ENCODE results near the gene UFD1.

UFD1 gene

DNA sequence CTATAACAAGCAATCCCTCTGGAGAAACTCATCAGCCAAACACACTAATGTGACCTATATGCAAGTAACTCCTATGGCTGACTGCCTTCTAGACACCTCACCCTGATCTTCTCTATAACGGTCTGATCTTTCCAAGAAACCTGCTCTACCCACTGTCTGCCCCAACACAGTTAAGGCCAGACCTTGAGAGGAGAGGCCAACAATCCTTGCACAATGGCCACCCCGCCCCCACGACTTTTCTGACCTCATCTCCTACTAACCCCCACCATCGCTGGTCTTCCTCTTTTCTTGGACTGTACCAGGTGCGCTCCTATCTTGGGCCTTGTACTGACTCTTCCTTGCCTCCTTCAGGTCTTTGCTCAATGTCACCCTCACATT lies 59.9 kb downstream of the UFD1 start:
- H3K4me1 ChIP-seq = peaks cover 0 to 16% (median under 1%) of the 10 kb centered on the region in 4 donors
- no peak overlapping the region for H3K4me3 ChIP-seq
- no peaks in the 10 kb centered on the region for H3K9me3 ChIP-seq
- no peak for TF ChIP-seq CTCF (IDR thresholded peaks at IDR 0.05)
- no peak for DNase-seq
- intact Hi-C loops (cut with DNase I; ENCODE audit: low total_unique reads) = no loop called here
- no peaks in the 10 kb centered on the region for H3K27me3 ChIP-seq
- no peaks in the 10 kb centered on the region for H3K36me3 ChIP-seq
- no peak overlapping the region for H3K27ac ChIP-seq

- no peak for DNase-seq
- peaks cover 10 to 22% (median 22%) of the 10 kb centered on the region in 3 donors for H3K36me3 ChIP-seq
- intact Hi-C loops (cut with DNase I; ENCODE audit: low total_unique reads) = no loop called here
- no peaks in the 10 kb centered on the region for H3K9me3 ChIP-seq
- H3K27ac ChIP-seq = no peak overlapping the region
- no peaks in the 10 kb centered on the region for H3K4me1 ChIP-seq
- TF ChIP-seq CTCF (IDR thresholded peaks at IDR 0.05) = no peak
- no peaks in the 10 kb centered on the region for H3K27me3 ChIP-seq
- H3K4me3 ChIP-seq = no peak overlapping the region
Observed at GRCh38 chr22:19412923-19413322, 66.1 kb downstream of the UFD1 start.

- no peak for TF ChIP-seq CTCF (IDR thresholded peaks at IDR 0.05)
- Histone ChIP-seq H3K27ac (no peak overlapping the region), H3K9me3 (no peaks in the 10 kb centered on the region), H3K36me3 (peaks cover 14 to 27% (median 27%) of the 10 kb centered on the region in 3 donors), H3K4me3 (no peak overlapping the region), H3K27me3 (no peaks in the 10 kb centered on the region), H3K4me1 (no peaks in the 10 kb centered on the region)
- no peak for DNase-seq
- intact Hi-C loops (cut with DNase I; ENCODE audit: low total_unique reads) = no loop called here
Observed at GRCh38 chr22:19412478-19412877, 66.5 kb downstream of the UFD1 start.

DNA sequence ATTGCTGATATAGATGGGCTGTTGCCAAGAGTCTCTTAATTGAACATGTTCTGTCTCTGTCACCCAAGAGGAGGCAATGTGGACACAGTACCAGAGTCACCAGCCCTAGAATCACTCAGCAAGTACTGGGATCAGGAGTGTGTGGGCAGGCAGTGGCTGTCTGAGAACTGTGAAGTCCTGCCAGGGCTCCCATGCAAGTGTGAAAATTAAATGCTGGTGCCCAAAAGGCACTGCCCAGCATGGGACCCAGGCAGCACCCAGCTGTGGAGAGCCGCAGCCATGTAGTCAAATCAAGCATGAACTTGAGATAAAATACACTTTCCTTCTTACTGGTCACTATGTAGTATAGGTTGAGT lies 67.3 kb downstream of the UFD1 start:
- Histone ChIP-seq H3K4me1 (no peaks in the 10 kb centered on the region), H3K27me3 (no peaks in the 10 kb centered on the region), H3K4me3 (no peak overlapping the region), H3K27ac (no peak overlapping the region), H3K9me3 (no peaks in the 10 kb centered on the region), H3K36me3 (peaks cover 20 to 35% (median 33%) of the 10 kb centered on the region in 3 donors)
- TF ChIP-seq CTCF (IDR thresholded peaks at IDR 0.05) = no peak
- DNase-seq = no peak
- intact Hi-C loops (cut with DNase I; ENCODE audit: low total_unique reads) = no loop called here

- intact Hi-C loops (cut with DNase I; ENCODE audit: low total_unique reads) = no loop called here
- no peak overlapping the region for H3K4me3 ChIP-seq
- no peak for TF ChIP-seq CTCF (IDR thresholded peaks at IDR 0.05)
- H3K9me3 ChIP-seq = no peaks in the 10 kb centered on the region
- no peak overlapping the region for H3K27ac ChIP-seq
- peaks cover 26 to 41% (median 38%) of the 10 kb centered on the region in 3 donors for H3K36me3 ChIP-seq
- no peak for DNase-seq
- no peaks in the 10 kb centered on the region for H3K4me1 ChIP-seq
- H3K27me3 ChIP-seq = no peaks in the 10 kb centered on the region
Observed at GRCh38 chr22:19410941-19411689, 67.9 kb downstream of the UFD1 start.

All from tibial artery (tissue), 4 donors.